ENCODE results near the gene ARSG.

ARSG gene

DNA sequence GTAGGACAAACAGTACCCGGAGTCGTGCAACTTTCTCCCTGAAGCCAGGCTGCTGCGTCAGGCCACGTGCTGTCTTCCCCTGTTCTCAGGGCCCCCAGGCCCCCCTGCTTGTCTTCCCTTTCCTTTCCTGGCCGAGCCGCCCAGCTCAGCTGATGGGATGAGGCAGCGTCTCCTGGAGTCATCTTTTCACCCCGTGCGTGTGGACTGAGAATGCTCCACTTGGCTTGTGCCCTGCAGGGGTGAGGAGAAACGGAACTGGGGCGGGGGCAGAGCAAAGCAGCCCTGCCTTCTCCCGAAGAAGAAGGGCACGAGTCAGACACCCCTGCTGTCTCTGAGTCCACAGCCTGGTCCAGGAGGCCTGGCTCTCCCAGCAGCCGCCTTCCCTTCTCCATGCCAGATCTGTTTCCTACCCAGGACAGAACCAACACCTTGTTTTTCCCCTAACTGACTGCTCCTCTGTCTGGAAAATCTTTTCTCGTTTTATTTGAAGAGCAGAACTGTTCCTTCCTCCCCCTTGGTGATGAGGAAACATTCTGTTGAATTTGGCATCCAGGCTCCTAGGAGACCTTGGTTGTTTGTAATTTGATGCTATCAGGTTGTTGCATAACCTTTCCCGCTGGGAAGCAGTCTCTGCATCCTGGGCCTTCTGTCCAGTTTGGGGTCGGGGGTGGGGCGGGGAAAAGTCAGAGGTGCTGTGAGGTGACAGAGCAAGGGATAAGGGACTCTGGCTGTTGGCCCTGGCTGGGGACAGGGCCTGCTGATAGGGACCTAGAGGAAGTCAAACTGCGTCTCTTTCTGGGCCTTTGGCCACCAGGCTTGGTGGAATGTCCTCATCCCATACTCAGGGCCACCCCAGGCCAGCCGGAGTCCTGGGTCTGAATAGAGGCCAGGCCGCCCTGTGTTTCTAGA lies 87.2 kb downstream of the ARSG start:
- no peak for DNase-seq (ENCODE audit: low read depth)

GRCh38 chr17:68379177-68379510 lies 87.8 kb downstream of the ARSG start:
- no peak for DNase-seq (ENCODE audit: low read depth)

DNA sequence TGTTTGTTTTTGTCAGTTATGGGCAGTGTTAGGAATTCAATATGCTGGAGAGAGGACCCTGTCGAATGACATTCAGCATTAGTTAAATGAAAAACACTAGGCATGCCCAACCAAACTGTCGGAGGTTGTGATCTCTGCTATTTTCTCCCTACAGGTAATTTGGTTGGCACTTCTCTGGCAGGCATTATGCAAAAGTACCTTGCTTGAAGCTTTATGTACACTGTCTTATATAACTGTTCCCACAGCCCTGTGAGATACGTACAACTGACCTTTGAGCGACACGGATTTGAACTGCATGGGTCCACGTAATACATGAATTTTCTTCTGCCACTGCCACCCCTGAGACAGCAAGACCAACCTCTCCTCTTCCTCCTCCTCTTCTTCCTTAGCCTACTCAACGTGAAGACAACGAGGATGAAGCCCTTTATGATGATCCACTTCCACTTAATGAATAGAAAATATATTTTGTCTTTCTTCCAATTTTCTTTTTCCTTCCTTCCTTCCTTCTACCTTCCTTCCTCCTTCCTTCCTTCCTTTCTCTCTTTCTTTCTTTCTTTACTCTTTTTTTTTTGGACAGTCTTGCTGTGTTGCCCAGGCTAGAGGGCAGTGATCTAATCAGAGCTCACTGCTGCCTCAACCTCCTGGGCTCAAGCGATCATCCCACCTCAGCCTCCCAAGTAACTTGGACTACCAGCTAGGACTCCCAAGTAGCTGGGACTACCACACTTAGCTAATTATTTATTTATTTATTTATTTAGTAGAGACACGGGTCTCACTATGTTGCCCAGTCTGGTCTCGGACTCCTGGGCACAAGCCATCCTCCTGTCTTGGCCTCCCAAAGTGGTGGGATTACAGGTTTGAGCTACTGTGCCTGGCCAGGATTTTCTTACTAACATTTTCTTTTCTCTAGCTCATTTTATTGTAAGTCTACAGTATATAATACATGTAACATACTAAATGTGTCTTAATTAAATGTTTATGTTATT lies 88.7 kb downstream of the ARSG start:
- DNase-seq (ENCODE audit: low read depth): no peak

DNA sequence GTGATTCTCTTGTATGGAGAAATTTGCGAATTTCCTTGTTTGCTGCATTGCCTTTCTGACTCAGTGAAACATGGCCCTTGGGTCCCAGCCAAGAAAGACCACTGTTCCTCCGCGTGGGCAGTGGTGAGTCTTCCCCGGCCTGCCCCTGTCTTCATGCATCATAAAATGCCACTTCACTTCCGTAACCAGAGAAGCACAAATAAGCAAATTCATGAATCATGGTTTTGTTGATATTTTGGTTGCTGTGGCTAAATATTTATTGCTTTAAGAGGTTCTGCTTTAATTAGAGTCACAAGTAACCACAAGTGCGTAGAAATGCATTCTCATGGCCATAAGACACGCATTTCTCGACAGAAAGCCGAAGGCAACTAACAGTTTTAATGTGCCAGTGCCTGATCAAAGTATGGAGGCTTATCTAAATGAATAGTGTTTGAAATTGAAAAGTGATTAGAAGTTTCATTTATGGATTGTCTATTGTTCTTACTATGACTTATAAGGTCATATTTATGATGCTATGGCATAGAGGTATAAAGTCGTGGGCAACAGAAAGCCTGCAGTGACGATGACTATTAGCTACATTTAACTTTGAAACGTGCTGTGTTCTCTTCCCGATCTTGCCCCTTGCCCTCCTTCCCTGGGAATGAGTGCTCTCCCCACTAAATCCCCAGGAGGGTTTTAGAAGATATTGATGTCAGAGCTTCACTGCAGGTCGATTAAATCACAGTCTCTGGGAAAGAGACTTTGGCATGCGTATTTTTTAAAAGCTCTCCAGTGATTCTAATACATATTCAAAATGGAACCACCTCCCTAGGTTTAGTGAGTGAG lies 90.0 kb downstream of the ARSG start:
- no peak for DNase-seq (ENCODE audit: low read depth)

DNA sequence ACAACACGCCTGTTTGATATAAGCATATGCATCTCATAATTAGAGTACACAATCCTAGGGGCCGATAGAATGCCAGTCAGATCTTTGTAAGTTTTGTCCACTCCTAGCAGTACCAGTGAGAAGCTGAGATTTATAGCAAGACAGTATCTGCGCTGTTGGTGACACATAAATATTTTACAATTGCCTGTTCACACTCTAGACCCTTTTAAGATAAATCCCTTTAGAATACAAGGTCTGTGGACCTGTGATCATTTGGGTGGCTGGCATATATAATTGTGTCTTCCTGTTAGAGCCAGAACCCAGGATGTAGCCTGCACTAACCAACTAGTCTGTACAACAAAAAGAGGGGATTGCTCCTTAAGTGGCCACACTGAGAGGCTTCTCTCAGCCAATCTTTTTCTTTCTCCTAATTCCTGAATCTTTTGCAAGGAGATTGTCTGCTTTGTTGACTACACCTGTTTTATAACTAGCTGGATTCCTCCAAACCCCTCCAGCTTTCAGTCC lies 91.3 kb downstream of the ARSG start:
- no peak for DNase-seq (ENCODE audit: low read depth)

DNA sequence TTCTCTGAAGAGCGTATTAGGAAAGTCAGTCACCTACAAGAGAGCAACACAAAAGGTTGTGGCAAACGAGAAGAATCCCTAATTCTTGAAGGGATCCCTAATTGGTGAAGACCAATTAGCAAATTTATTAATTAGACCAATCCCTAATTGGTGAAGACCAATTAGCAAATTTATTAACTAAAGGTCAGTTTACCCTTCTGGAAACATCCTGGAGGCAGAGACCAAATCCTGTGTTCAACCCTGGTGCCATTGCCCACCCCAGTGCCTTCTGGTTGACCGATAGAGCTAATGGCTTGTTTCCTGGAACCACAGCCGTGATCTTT lies 91.8 kb downstream of the ARSG start:
- no peak for DNase-seq (ENCODE audit: low read depth)

- DNase-seq (ENCODE audit: low read depth): no peak
Measured at GRCh38 chr17:68383443-68384321, 92.4 kb downstream of the ARSG start.

- DNase-seq (ENCODE audit: low read depth): no peak
Measured at GRCh38 chr17:68384471-68384870, 93.2 kb downstream of the ARSG start.

DNA sequence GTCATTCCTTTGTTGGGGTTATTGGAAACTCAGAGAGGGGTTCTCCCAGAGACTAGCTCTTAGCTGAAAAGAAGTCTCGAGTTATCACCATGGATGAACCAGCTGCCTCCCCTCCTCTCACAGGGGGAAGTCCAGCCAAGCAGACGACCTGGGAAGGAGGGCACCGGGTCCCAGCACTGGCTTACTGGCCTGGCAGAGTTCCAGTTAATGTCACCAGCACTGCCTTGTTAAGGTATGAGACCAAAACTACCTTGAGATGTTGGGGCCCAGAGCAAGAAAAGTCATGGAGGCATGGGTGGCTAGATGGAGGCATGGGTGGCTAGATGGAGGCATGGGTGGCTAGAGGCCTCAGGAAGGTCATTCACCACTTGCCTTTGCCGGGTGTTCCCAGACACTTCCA lies 93.6 kb downstream of the ARSG start:
- no peak for DNase-seq (ENCODE audit: low read depth)

- no peak for DNase-seq (ENCODE audit: low read depth)
Measured at GRCh38 chr17:68385490-68386215, 94.4 kb downstream of the ARSG start.

DNA sequence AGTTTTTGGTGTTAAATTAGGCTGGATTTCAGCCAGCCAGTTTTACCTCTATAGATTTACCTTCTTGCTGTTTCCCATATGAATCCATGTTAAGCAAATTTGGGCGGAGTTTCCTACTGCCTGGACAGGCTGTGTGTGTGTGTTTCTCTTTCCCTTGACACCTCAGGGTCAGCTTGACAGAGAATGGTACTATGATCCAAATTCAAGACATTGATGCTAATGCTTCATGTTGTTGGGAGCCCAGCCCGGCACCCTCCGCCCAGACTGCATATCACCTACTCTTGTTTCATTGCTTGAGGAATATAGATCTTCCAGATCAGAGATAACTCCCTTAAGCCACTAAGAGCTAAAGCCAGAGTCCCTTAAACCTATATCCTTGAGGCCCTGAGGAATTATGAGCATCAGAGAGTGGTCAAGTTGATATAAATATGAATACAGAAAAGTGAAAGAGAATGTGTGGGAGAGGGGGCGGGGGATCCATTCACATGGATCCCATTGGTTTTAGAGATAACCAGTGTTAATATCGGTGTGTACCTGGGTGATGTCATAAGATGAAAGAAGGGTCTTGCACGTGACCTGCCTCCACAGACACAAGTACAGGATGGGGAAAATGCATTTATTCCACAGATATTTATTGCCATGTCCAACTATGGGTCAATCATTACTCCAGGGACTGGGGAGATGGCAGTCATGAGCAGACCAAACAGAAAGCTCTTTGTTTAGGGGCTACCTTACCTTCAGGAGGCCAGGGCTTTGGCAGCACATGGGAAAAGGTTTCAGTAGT lies 96.3 kb downstream of the ARSG start:
- no peak for DNase-seq (ENCODE audit: low read depth)

DNA sequence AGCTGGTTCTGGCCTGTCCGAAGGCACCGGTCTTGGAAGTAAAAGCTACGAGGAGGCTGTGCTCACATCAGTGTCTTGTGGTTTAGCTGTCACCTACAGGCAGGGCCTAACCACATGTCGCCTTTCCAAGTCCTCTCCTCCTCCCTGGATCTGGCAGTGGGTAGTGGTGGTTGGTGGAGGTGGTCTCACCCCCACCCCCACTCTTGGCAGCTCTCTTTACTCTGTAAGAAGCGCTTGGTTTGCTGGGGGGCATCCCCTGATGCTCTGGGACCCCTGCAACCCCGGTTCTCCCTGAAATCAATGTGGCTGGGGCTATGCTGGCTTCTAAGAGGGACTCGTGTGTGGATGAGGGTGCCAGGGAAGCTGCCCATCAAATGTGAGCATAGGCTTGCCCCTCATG lies 97.7 kb downstream of the ARSG start:
- DNase-seq (ENCODE audit: low read depth): no peak

GRCh38 chr17:68390888-68391545 lies 99.7 kb downstream of the ARSG start:
- DNase-seq (ENCODE audit: low read depth): no peak

DNA sequence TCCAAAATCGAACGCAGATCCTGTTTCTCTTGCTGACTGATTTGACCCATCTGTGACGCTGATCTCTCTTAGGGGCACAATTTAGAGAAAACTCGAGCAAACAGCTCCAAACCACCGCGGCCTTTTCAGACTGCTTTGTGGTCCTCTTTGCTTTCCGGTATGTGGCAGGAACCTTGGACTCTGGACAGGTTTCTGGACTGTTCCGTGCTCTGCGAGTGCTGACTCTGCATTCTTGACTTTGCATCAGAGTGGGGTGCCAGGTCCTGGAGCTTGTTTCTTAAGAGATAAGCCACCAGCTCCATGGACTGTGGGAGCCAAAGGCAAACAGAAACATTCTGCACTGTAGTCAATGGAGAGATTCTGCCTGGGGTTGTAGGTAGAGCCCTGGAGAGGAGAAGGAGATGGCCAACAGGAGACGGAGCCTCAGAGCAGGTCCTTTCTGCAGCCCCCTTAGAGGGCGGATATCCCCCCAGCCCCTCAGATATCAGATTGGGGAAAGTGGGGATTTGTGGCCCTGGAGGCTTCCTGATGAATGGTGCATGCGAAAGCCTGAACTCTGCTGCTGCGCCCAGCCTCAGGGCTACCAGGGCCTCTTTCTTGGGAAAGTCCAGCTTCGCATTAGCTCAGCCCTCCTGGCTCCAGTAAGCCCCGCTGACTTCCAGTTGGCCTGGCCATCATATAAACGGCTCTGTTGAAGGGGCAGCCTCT lies 100.4 kb downstream of the ARSG start:
- DNase-seq (ENCODE audit: low read depth): no peak

DNA sequence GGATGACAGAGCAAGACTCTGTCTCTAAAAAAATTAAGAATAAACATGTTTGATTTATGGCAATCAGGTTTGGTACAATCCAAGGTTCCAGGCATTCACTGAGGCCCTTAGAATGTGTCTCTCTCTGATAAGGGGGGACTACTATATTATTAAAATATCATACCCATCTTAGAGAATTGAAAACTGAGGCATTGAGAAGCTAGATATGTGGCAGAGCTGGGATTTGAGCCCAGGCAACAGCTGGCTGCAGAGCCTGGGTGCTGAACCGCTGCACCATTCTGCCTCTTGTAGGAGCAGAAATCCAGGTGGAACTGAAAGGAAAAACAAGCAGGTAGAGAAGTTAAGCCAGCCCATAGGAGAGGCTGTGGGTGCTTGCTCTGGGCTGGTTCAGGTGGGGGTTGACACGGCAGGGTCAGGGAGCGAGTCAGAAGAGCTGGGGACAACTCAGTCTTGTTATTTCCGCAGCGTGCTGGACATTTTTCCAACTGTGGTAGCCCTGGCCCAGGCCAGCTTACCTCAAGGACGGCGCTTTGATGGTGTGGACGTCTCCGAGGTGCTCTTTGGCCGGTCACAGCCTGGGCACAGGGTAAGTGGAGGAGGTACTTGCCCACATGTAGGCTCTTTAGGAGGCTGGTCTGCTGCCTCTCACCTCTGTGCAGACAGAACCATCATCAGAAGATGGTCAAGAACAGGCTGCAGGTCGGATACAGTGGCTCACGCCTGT lies 103.5 kb downstream of the ARSG start:
- no peak for DNase-seq (ENCODE audit: low read depth)

GRCh38 chr17:68396226-68397107 lies 105.2 kb downstream of the ARSG start:
- DNase-seq (ENCODE audit: low read depth): no peak

- DNase-seq (ENCODE audit: low read depth): no peak
Measured at GRCh38 chr17:68397108-68397536, 105.8 kb downstream of the ARSG start.
